Fibroblast of villous mesenchyme (primary cell): ENCODE results near the gene LCAT. TPM values are rescaled to one million over a fixed set of nuclear protein-coding genes. Genes with fewer than 3 reads are reported as not detected.

Experiments
- DNase-seq: peaks from one replicate; pipeline ENCODE4 v3.0.0-alpha.2; 2010; ENCODE audit warnings: low read depth
- H3K4me3 ChIP-seq: 2 replicates; pipeline ENCODE4 v1.5.1; 2011; ENCODE audit warnings: low read depth, mild to moderate bottlenecking, low read length
- CTCF ChIP-seq: IDR thresholded peaks from 2 replicates; pipeline ENCODE4 v1.5.1; 2012; ENCODE audit warnings: low read depth, mild to moderate bottlenecking, low read length; ENCODE audit not compliant: insufficient read depth
- total RNA-seq: library from RNA; depleted of rRNA; stranded (reverse); fragments of >200 nt; gene quantifications from 2 replicates; pipeline ENCODE4 v1.2.3, GENCODE V29; 2012

Gene LCAT
- 8.6 and 9.3 TPM in 2 replicates for total RNA-seq

GRCh38 chr16:67943619-67944504 is at the start of gene LCAT:
Gene LCAT, minus strand, starts transcription at chr16:67944120. Its CDS starts 19 bp downstream, at chr16:67944101.
- no peak for TF ChIP-seq CTCF
- DNase-seq, result peak; percentile 43
- H3K4me3 ChIP-seq, result no peak within 1 kb of the TSS

GRCh38 chr16:67993207-67994039 is 49.5 kb upstream of the LCAT start:
- peak; percentile 86 for TF ChIP-seq CTCF
- H3K4me3 ChIP-seq, result peak overlapping the region; percentile 14
- peak; percentile 66 for DNase-seq

- TF ChIP-seq CTCF, result no peak
- no peak for DNase-seq
- H3K4me3 ChIP-seq, result no peak overlapping the region
Measured at GRCh38 chr16:67992661-67993206, 48.8 kb upstream of the LCAT start.

- no peak overlapping the region for H3K4me3 ChIP-seq
- DNase-seq, result no peak
Measured at GRCh38 chr16:67990018-67990386, 46.1 kb upstream of the LCAT start.

GRCh38 chr16:67989322-67990017 is 45.5 kb upstream of the LCAT start:
- TF ChIP-seq CTCF, result no peak
- no peak for DNase-seq
- no peak overlapping the region for H3K4me3 ChIP-seq

More at GRCh38 chr16:67990018-67990386, 46.1 kb upstream of the LCAT start:
- TF ChIP-seq CTCF, result no peak

GRCh38 chr16:67988675-67989074 is 44.8 kb upstream of the LCAT start:
- DNase-seq, result no peak
- H3K4me3 ChIP-seq, result no peak overlapping the region
- TF ChIP-seq CTCF, result no peak
